NCI-H2171 (cell line): Measurements from ENCODE around the gene LRRC47.
"Not testable (repeated sequence)": the region's sequence is repeated elsewhere in the genome, so short reads cannot be mapped to it uniquely, and the experiment has no call there.

Experiments
- DNase-seq: peaks from one replicate; lab custom pipeline; 2025; lab: John Stamatoyannopoulos, UW

LRRC47 gene

GRCh38 chr1:3772027-3772714 lies 24.1 kb downstream of the LRRC47 start:
- peak; percentile 66 for DNase-seq

- DNase-seq: no peak
Observed at GRCh38 chr1:3771108-3772026, 24.9 kb downstream of the LRRC47 start.

DNA sequence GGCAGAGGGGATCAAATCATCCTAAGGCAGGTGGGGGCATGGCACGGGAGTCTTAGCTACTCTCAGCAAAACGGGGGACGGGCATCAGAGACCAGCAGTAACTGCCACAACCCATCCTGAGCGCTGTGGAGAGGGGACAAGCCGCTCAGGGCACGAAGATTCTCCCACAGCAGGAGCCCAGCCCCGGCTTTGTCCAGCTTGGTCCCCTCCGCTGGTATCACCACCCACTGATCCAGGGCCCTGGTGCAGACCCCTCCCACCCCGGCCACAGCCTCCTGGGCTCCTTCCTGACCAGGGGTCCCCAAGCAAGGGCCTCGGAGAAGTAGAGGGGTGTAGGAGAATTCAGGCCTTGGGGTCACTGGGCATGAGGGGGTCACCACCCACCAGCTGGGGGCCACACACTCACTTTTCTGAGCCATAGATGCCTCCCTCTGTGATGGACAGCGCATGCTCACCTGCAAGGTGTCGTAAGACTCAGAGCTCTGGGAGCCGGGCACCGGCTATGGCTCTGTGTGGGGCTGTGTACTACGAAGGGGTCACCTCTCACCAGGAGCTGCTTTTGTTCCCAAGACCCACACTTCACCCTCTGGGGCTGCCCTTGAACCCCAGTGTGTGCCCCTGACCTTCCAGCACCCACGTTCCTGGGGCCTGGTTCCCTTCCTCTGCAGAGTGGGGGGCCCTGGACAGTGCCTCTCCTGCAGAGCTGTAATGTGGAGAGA lies 26.1 kb downstream of the LRRC47 start:
- no peak for DNase-seq

GRCh38 chr1:3768811-3769390 lies 27.4 kb downstream of the LRRC47 start:
- no peak for DNase-seq

GRCh38 chr1:3767328-3767925 lies 28.9 kb downstream of the LRRC47 start:
- no peak for DNase-seq

DNA sequence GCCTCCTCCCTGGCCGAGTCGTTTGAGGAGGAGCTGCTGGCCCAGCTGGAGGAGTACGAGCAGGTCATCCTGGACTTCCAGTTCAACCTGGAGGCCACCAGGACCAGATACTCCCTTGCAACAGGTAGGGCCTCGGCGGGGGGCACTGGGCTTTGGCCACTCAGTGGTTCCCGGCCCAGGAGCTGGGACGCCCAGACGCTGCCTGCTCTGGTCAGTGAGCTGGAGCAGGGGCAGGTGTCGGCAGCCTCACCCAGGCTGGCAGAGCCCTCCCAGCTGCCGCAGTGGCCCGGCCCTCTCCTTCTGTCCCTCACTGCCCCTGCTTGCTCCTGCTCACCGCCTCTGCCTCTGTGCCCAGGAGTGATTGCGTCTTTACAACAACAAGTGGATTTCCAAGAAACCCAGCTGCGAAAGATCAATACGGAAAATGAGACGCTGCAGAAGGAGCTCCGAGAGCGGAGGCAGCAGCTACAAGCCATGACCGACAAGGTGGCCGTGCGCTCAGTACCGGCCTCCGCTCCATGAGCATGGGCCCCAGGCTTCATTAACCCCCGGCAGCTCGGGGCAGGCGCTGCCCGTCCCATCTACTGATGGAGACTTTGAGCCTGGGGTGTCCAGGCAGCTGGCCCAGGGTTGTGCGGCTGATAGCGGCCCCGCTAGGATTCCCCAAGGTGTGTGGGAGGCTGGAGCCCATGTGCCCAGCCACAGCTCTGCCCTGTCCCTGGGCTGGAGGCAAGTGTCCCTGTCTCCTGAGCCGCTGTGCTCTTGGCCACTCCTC lies 32.8 kb downstream of the LRRC47 start:
- no peak for DNase-seq

DNA sequence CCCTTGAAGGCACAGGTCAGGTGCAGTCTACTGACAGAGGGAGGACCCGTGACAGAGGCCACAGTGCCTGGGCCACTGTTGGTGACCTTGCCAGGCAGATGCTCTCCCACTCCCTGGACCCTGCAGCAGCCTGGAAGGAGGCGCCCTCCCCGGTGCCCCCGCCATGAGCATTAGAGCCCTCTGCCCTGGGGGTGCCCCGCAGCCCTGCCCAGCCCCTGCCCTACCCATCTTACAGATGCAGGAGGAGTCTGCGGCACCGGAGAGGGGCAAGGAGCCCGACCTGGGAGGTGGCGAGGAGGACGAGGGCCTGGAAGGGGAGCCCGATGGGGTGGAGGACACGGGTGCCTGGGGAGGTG lies 33.4 kb downstream of the LRRC47 start:
- DNase-seq: no peak

- DNase-seq: no peak
Observed at GRCh38 chr1:3762151-3762872, 34.0 kb downstream of the LRRC47 start.

DNA sequence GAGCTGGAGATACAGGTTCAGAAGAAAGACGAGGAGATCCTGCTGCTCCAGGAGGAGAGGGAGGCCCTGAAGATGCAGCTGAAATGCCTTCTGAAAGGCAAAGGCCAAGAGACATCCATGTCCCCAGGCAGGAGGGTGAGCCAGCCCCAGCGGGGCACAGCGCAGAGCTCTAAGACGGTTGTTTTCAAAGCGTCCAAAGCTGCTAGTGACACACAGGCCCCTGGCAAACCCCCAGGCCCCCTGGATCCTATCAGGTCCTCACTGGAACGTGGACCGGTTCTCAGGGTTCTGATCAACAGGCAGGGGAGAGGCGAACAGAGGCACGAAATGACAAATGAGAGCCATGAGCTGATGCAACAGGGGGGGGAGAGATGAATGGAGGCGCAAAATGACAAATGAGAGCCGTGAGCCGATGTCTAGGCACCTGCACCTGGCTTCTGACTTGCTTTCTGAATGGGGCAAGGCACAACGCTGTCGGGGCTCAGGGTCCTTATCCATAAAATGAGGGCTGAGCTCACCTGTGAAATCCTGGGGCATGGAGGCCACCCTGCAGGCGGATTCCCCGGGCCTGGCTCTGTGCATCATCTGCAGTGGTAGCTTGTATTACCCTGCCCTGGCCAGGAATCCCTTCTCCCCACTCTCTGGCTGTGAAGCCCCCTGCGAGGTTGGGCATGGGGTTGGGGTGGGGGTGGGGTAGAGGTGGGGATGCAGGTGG lies 34.8 kb downstream of the LRRC47 start:
- DNase-seq: no peak

DNA sequence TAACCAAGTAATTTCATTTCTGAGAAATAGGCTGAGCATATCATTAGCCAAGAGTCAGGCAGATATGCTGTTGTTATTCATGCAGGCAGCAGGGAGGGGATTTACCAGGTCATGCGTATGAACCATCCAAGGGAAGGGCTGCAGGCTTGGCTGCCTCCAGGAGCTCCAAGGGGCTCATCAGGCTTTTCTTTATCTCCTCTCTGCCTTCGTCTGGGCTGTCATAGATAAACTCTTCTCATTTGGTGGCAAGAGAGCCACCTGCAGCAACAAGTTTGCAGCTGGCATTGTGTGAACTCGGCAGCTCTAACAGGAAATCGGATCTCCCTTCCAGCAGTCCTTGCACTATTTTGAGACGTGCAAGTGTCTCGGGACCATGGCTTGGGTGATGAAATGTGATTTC lies 36.5 kb downstream of the LRRC47 start:
- DNase-seq: no peak

GRCh38 chr1:3759164-3759563 lies 37.1 kb downstream of the LRRC47 start:
- no peak for DNase-seq

GRCh38 chr1:3756394-3756793 lies 39.9 kb downstream of the LRRC47 start:
- no peak for DNase-seq

DNA sequence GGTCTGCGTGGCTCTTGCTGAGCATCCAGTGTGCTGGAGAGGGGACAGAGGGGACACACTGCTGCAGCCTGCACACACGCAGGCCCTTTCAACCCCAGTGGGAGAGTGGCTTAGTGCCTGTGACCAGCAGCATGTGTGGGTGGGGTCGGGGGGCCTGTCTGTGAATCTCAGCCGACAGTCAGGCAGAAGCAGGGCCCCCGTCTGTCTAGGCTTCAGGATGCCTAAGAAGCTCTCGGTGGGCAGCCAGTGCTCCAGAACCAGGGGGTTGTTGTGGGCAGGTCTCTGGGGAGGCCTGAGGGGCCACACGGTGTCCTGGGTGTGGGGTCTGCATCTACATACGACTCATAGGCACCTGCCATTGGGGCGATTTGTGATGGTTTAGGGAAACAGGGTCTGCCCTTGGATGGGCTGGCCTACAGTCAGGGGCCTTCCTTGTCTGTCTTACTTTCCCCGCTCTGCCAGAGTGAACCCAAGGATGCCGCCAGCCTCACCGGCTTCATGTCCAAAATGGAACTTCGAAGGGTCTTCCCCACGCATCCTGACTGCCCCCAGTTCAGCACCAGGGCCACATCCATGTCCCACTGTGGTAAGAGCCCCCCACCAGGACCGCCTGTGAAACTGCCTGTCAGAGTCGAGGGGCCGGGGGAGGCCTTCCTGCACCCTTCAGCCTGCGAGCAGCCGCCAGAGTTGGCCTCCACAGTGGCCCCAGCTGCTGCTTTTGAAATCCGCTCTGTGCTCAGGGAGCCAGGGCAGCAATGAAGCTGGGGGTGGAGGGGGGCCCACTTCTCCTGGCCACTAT lies 42.4 kb downstream of the LRRC47 start:
- no peak for DNase-seq

- DNase-seq: no peak
Observed at GRCh38 chr1:3752400-3752945, 43.8 kb downstream of the LRRC47 start, which contains the start of gene CCDC27. Gene CCDC27, plus strand, starts transcription at chr1:3752450. Its CDS starts 32 bp downstream, at chr1:3752482.

DNA sequence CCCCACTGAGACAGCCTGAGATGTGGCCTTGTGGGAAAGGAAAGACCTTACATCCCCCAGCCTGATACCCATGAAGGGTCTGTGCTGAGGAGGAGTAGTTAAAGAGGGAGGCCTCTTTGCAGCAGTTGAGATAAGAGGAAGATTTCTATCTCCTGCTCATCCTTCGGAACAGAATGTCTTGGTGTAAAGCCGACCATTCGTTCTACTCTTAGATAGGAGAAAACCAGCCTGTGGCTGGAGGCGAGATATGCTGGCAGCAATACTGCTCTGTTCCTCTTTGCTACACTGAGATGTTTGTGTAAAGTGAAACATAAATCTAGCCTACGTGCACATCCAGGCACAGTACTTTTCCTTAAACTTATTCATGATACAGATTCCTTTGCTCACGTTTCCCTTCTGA lies 45.6 kb downstream of the LRRC47 start:
- no peak for DNase-seq

- DNase-seq: no peak
Observed at GRCh38 chr1:3749512-3749911, 46.8 kb downstream of the LRRC47 start.

DNA sequence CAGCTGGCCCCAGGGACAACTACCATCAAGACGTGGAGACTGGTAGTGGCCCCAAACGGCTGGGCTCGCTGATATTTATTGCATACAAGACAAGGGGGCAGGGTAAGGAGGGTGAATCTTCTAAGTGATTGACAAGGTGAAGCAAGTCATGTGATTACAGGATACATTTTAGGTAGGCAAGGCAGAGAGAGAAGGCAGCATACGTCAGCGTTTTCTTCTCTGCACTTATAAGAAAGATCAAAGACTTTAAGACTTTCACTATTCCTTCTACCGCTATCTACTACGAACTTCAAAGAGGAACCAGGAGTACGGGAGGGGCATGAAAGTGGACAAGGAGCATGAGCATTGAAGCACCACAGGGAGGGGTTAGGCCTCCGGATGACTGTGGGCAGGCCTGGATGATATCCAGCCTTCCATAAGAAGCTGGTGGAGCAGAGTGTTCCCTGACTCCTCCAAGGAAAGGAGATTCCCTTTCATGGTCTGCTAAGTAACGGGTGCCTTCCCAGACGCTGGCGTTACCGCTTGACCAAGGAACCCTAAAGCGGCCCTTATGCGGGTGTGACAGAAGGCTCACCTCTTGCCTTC lies 47.9 kb downstream of the LRRC47 start:
- not testable (repeated sequence) for DNase-seq

GRCh38 chr1:3747903-3748302 lies 48.4 kb downstream of the LRRC47 start:
- no peak for DNase-seq
